ENCODE results near the gene LGR5. TPM values are rescaled to one million over a fixed set of nuclear protein-coding genes. Genes with fewer than 3 reads are reported as not detected.

Gene LGR5
- total and polyA plus RNA-seq, 2 of the 13 experiments (the other 11 are each of a cell fraction or from before 2014, with no cell fraction given), result 37.0 to 121 TPM

GRCh38 chr12:71438670-71439361 is 782 bp upstream of the LGR5 start (continued):
- TF ChIP-seq CHCHD3 (CRISPR knock-in tag; IDR thresholded peaks at IDR 0.05) (no peak), CSRNP1 (CRISPR knock-in tag; IDR thresholded peaks at IDR 0.05) (0 out of 2 replicates have a peak, but pooled peaks have one; percentile 5), IKZF5 (CRISPR knock-in tag; IDR thresholded peaks at IDR 0.05) (peak; percentile 76), ZNF124 (CRISPR knock-in tag; IDR thresholded peaks at IDR 0.05) (0 out of 2 replicates have a peak, but pooled peaks have one; percentile 21), FUBP1 (CRISPR knock-in tag; IDR thresholded peaks at IDR 0.05; ENCODE audit: borderline replicate concordance) (no peak), RFX3 (CRISPR knock-in tag; IDR thresholded peaks at IDR 0.05) (no peak), MIXL1 (CRISPR knock-in tag; IDR thresholded peaks at IDR 0.05) (peak; percentile 75), ZNF749 (CRISPR knock-in tag; IDR thresholded peaks at IDR 0.05; ENCODE audit: borderline replicate concordance) (no peak), ZBTB44 (CRISPR knock-in tag; IDR thresholded peaks at IDR 0.05) (no peak), NR2C2 (CRISPR knock-in tag; IDR thresholded peaks at IDR 0.05; ENCODE audit: borderline replicate concordance) (0 out of 2 replicates have a peak, but pooled peaks have one; percentile 38), GPBP1L1 (CRISPR knock-in tag; IDR thresholded peaks at IDR 0.05) (no peak), ZNF609 (CRISPR knock-in tag; IDR thresholded peaks at IDR 0.05; ENCODE audit: borderline replicate concordance) (peak; percentile 93), ONECUT2 (CRISPR knock-in tag; IDR thresholded peaks at IDR 0.05) (peak; percentile 96), ZNF234 (CRISPR knock-in tag; conservative IDR thresholded peaks at IDR 0.05) (no peak), ZNF747 (CRISPR knock-in tag; IDR thresholded peaks at IDR 0.05; ENCODE audit: borderline replicate concordance) (no peak; the same call in 1 of the 2 replicates)
